Neural cell (in vitro differentiated cells): ENCODE data around the gene MIGA1. TPM values are rescaled to one million over a fixed set of nuclear protein-coding genes. Genes with fewer than 3 reads are reported as not detected.

Experiments used
- H2AFZ ChIP-seq: fragments of 200-600, 300-800 bp; sonication (generic), shearing (Covaris generic); 2 replicates; pipeline ENCODE4 v1.6.0; 2014; ENCODE audit warnings: low read depth, mild to moderate bottlenecking, antibody characterized with exemption, low read length, moderate library complexity
- H3F3A ChIP-seq: fragments of 200-600 bp; shearing (Covaris generic); 2 replicates; pipeline ENCODE4 v1.6.1; 2016; ENCODE audit warnings: mild to moderate bottlenecking, moderate library complexity, mixed read lengths, antibody characterized with exemption, low read length; ENCODE audit not compliant: insufficient read depth, poor library complexity, severe bottlenecking
- H3K27ac ChIP-seq: fragments of 200-600, 300-800 bp; sonication (generic), shearing (Covaris generic); 2 replicates; pipeline ENCODE4 v1.5.1; 2014; ENCODE audit warnings: mild to moderate bottlenecking, low read length, moderate library complexity
- H3K27me3 ChIP-seq: fragments of 300-800, 200-600 bp; sonication (generic), shearing (Covaris generic); 2 replicates; pipeline ENCODE4 v1.6.0; 2014; ENCODE audit warnings: mild to moderate bottlenecking, low read depth, low read length, moderate library complexity; ENCODE audit not compliant: insufficient read depth
- H3K36me3 ChIP-seq: fragments of 300-800, 200-600 bp; sonication (generic), shearing (Covaris generic); 2 replicates; pipeline ENCODE4 v1.5.1; 2014; ENCODE audit warnings: mild to moderate bottlenecking, antibody characterized with exemption, low read length, moderate library complexity; ENCODE audit not compliant: insufficient read depth
- H3K4me2 ChIP-seq: fragments of 300-800, 200-600 bp; sonication (generic), shearing (Covaris generic); 2 replicates; pipeline ENCODE4 v1.6.0; 2014; ENCODE audit warnings: mild to moderate bottlenecking, low read length
- H3K4me3 ChIP-seq: fragments of 300-800, 200-600 bp; sonication (generic), shearing (Covaris generic); 2 replicates; pipeline ENCODE4 v1.5.1; 2014; ENCODE audit warnings: mild to moderate bottlenecking, low read length, moderate library complexity
- H3K79me2 ChIP-seq: fragments of 200-600 bp; shearing (Covaris generic); replicated peaks from 2 replicates; pipeline ENCODE4 v1.6.0; 2014; ENCODE audit warnings: mild to moderate bottlenecking, low read length, moderate library complexity; ENCODE audit not compliant: insufficient read depth
- H3K9ac ChIP-seq: fragments of 300-800, 200-600 bp; sonication (generic), shearing (Covaris generic); 2 replicates; pipeline ENCODE4 v1.6.1; 2016; ENCODE audit warnings: mild to moderate bottlenecking, low read length, mixed read lengths
- H3K9me2 ChIP-seq: fragments of 200-600 bp; shearing (Covaris generic); 2 replicates; pipeline ENCODE4 v1.6.1; 2016; ENCODE audit warnings: mild to moderate bottlenecking, low read length, mixed read lengths; ENCODE audit not compliant: insufficient read depth
- H3K9me3 ChIP-seq: fragments of 200-600, 300-800 bp; sonication (generic), shearing (Covaris generic); 2 replicates; pipeline ENCODE4 v1.6.1; 2016; ENCODE audit warnings: mild to moderate bottlenecking, mixed run types, low read length, moderate library complexity, mixed read lengths
- H4K20me1 ChIP-seq: fragments of 200-600 bp; shearing (Covaris generic); 2 replicates; pipeline ENCODE4 v1.6.1; 2016; ENCODE audit warnings: mild to moderate bottlenecking, mixed run types; ENCODE audit not compliant: insufficient read depth
- EP300 ChIP-seq: fragments of 450-650 bp; conservative IDR thresholded peaks from 2 replicates; pipeline ENCODE4 v1.6.1; 2014; ENCODE audit warnings: antibody characterized with exemption, mild to moderate bottlenecking, moderate library complexity; ENCODE audit not compliant: poor library complexity, severe bottlenecking
- EZH2 ChIP-seq: fragments of 200-600, 300-800 bp; shearing (Covaris generic), sonication (generic); IDR thresholded peaks from 2 replicates; pipeline ENCODE4 v1.6.1; 2014; ENCODE audit warnings: antibody characterized with exemption, low read length, borderline replicate concordance, mild to moderate bottlenecking; ENCODE audit not compliant: insufficient read depth, poor library complexity, severe bottlenecking
- MXI1 ChIP-seq: fragments of 450-650 bp; conservative IDR thresholded peaks from 2 replicates; pipeline ENCODE4 v1.6.1; 2014; ENCODE audit warnings: antibody characterized with exemption, mild to moderate bottlenecking; ENCODE audit not compliant: poor library complexity, severe bottlenecking
- POLR2AphosphoS5 ChIP-seq: IDR thresholded peaks from 2 replicates; pipeline ENCODE4 v1.6.1; 2012
- RAD21 ChIP-seq: fragments of 450-650 bp; conservative IDR thresholded peaks from 2 replicates; pipeline ENCODE4 v1.6.1; 2014; ENCODE audit warnings: antibody characterized with exemption, mild to moderate bottlenecking, moderate library complexity
- SMC3 ChIP-seq: fragments of 450-650 bp; conservative IDR thresholded peaks from 2 replicates; pipeline ENCODE4 v1.6.1; 2014; ENCODE audit warnings: antibody characterized with exemption, mild to moderate bottlenecking, moderate library complexity; ENCODE audit not compliant: poor library complexity
- TAF1 ChIP-seq: IDR thresholded peaks from 2 replicates; pipeline ENCODE4 v1.6.1; 2012; ENCODE audit warnings: low read depth
- polyA plus RNA-seq: library from polyadenylated mRNA; depleted of rRNA; stranded (reverse); fragments of >200 nt; gene quantifications from 2 replicates; pipeline ENCODE4 v1.2.3, GENCODE V29; 2014
- TF ChIP-seq, protein P1 (sequence below): fragments of 450-650 bp; IDR thresholded peaks from 2 replicates; pipeline ENCODE4 v1.5.1; 2014; ENCODE audit warnings: antibody characterized with exemption, mild to moderate bottlenecking, moderate library complexity; ENCODE audit not compliant: poor library complexity, severe bottlenecking
- TF ChIP-seq, protein P2 (sequence below): IDR thresholded peaks from 2 replicates; pipeline ENCODE4 v1.6.1; 2012; ENCODE audit warnings: borderline replicate concordance

MIGA1 gene
- polyA plus RNA-seq, 1 donor from 2014 or later: 10.8 TPM

DNA sequence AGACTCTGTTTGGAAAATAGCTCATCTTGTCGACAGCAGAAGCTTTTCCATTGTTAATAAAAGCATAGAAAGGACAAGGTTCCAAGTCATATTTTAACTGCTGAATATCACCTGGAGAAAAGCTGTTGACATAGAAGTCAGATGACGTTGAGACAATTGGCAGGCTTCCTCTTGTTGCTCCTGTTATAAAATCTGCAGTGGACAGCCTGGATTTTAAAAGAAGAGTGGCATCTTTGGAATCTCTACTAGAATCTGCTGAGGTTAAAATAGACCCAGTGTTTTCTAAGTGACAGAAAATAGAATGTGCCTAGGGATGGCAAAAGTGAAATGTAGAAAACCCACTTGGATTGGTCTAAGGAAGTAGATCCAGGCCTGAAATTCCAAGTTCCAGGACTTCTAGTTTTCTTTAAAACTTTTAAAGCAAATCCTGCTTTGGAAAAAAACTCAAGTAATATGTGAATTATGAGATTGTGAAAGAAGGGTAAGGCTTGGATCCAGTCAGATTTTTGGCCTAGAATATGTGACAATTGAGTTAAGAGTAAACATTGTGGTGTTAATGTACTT is 55.4 kb downstream of the MIGA1 start:
- Histone ChIP-seq H3K36me3 (no peaks in the 10 kb centered on the region), H3K9ac (no peak overlapping the region), H2AFZ (no peak overlapping the region), H3K27ac (no peak overlapping the region), H3K9me3 (no peaks in the 10 kb centered on the region), H3K4me2 (no peak overlapping the region), H3K9me2 (no peaks in the 10 kb centered on the region), H3F3A (no peaks in the 10 kb centered on the region), H3K79me2 (no peaks in the 10 kb centered on the region), H4K20me1 (no peaks in the 10 kb centered on the region), H3K4me3 (no peak overlapping the region), H3K27me3 (no peaks in the 10 kb centered on the region)
- TF ChIP-seq SMC3 (no peak), EZH2 (no peak)

DNA sequence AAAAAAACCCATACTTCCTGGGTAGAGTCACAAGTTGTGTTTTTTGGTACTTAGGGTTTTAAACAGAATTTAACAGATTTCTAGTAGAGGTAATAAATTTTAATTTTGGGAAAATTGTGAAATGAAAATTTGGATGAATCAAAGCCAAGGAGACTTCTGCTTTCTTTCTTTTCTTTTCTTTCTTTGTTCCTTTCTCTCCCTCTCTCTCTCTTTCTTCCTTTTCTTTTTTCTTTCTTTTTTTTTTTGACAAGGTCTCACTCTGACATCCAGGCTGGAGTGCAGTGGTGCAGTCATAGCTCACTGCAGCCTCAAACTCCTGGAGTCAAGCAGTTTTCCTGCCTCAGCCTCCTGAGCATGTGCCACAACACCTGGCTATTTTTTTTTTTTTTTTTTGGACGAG is 62.1 kb downstream of the MIGA1 start:
- no peaks in the 10 kb centered on the region for H3F3A ChIP-seq
- H4K20me1 ChIP-seq: no peaks in the 10 kb centered on the region
- H3K9me2 ChIP-seq: no peaks in the 10 kb centered on the region
- no peak overlapping the region for H3K4me3 ChIP-seq
- no peaks in the 10 kb centered on the region for H3K27me3 ChIP-seq
- H3K9me3 ChIP-seq: no peaks in the 10 kb centered on the region
- H3K79me2 ChIP-seq: no peaks in the 10 kb centered on the region
- H3K36me3 ChIP-seq: peaks cover 6% of the 10 kb centered on the region
- H3K4me2 ChIP-seq: no peak overlapping the region
- TF ChIP-seq POLR2AphosphoS5: no peak
- TF ChIP-seq SMC3: no peak
- TF ChIP-seq TAF1: no peak
- TF ChIP-seq, protein P1, sequence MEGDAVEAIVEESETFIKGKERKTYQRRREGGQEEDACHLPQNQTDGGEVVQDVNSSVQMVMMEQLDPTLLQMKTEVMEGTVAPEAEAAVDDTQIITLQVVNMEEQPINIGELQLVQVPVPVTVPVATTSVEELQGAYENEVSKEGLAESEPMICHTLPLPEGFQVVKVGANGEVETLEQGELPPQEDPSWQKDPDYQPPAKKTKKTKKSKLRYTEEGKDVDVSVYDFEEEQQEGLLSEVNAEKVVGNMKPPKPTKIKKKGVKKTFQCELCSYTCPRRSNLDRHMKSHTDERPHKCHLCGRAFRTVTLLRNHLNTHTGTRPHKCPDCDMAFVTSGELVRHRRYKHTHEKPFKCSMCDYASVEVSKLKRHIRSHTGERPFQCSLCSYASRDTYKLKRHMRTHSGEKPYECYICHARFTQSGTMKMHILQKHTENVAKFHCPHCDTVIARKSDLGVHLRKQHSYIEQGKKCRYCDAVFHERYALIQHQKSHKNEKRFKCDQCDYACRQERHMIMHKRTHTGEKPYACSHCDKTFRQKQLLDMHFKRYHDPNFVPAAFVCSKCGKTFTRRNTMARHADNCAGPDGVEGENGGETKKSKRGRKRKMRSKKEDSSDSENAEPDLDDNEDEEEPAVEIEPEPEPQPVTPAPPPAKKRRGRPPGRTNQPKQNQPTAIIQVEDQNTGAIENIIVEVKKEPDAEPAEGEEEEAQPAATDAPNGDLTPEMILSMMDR: no peak
- TF ChIP-seq EP300: no peak
- no peak for TF ChIP-seq RAD21
- TF ChIP-seq, protein P2, sequence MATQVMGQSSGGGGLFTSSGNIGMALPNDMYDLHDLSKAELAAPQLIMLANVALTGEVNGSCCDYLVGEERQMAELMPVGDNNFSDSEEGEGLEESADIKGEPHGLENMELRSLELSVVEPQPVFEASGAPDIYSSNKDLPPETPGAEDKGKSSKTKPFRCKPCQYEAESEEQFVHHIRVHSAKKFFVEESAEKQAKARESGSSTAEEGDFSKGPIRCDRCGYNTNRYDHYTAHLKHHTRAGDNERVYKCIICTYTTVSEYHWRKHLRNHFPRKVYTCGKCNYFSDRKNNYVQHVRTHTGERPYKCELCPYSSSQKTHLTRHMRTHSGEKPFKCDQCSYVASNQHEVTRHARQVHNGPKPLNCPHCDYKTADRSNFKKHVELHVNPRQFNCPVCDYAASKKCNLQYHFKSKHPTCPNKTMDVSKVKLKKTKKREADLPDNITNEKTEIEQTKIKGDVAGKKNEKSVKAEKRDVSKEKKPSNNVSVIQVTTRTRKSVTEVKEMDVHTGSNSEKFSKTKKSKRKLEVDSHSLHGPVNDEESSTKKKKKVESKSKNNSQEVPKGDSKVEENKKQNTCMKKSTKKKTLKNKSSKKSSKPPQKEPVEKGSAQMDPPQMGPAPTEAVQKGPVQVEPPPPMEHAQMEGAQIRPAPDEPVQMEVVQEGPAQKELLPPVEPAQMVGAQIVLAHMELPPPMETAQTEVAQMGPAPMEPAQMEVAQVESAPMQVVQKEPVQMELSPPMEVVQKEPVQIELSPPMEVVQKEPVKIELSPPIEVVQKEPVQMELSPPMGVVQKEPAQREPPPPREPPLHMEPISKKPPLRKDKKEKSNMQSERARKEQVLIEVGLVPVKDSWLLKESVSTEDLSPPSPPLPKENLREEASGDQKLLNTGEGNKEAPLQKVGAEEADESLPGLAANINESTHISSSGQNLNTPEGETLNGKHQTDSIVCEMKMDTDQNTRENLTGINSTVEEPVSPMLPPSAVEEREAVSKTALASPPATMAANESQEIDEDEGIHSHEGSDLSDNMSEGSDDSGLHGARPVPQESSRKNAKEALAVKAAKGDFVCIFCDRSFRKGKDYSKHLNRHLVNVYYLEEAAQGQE: no peak
- no peak for TF ChIP-seq MXI1
- TF ChIP-seq EZH2: no peak
- H3K27ac ChIP-seq: no peak overlapping the region
- H2AFZ ChIP-seq: no peak overlapping the region
- H3K9ac ChIP-seq: no peak overlapping the region

DNA sequence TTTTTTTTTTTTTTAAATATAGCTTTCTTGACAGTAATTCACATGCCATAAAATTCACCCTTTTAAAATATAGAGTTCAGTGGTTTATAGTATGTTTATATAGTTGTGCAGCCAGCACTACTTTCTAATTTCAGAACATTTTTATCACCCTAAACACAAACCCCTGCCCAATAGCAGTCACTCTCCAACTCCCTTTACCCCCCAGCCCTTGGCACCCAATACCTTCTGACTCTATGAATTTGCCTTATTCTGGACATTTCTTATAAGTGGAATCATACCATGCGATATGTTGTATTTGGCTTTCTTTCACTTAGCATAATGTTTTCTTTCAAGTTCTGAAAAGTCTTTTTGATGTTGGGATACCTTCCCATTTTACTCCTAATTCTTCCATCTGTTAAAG is 66.5 kb downstream of the MIGA1 start:
- H4K20me1 ChIP-seq: no peaks in the 10 kb centered on the region

More for the DNA sequence above, 66.5 kb downstream of the MIGA1 start:
- H2AFZ ChIP-seq: no peak overlapping the region
- no peaks in the 10 kb centered on the region for H3K79me2 ChIP-seq
- no peak overlapping the region for H3K4me3 ChIP-seq
- H3K4me2 ChIP-seq: no peak overlapping the region
- H3K9ac ChIP-seq: no peak overlapping the region
- no peaks in the 10 kb centered on the region for H3K9me2 ChIP-seq
- peaks cover 6% of the 10 kb centered on the region for H3K36me3 ChIP-seq
- H3K27me3 ChIP-seq: no peaks in the 10 kb centered on the region
- no peaks in the 10 kb centered on the region for H3F3A ChIP-seq
- no peak overlapping the region for H3K27ac ChIP-seq
- TF ChIP-seq SMC3: no peak
- TF ChIP-seq, protein P1: no peak
- TF ChIP-seq EP300: no peak
- TF ChIP-seq EZH2: no peak
- TF ChIP-seq POLR2AphosphoS5: no peak
- no peak for TF ChIP-seq RAD21
- no peaks in the 10 kb centered on the region for H3K9me3 ChIP-seq
